HEK293T (cell line): ENCODE results near the gene MSS51.

Experiments
- ARNT ChIP-seq: fragments of 450-650 bp; IDR thresholded peaks from 2 replicates; pipeline ENCODE4 v1.6.1; 2017; ENCODE audit warnings: mild to moderate bottlenecking
- ELF4 ChIP-seq: fragments of 450-650 bp; IDR thresholded peaks from 2 replicates; pipeline ENCODE4 v1.6.1; 2017; ENCODE audit warnings: antibody characterized with exemption
- FOXM1 ChIP-seq: fragments of 450-650 bp; IDR thresholded peaks from 2 replicates; pipeline ENCODE4 v1.6.1; 2017; ENCODE audit warnings: mild to moderate bottlenecking, borderline replicate concordance

- no peak for TF ChIP-seq FOXM1
- TF ChIP-seq ARNT, result no peak
- no peak for TF ChIP-seq ELF4
Measured at GRCh38 chr10:73480158-73480557, 46.8 kb upstream of the MSS51 start.
